Fibroblast of pulmonary artery (primary cell): Measurements from ENCODE around the gene ZNF787.

Experiments used
- DNase-seq: peaks from one replicate; pipeline ENCODE4 v3.0.0-alpha.2; 2010; ENCODE audit warnings: low read depth
- H3K4me3 ChIP-seq: replicated peaks from 2 replicates; pipeline ENCODE4 v1.5.1; 2011; ENCODE audit warnings: low read depth, mild to moderate bottlenecking, control low read depth, low read length, moderate library complexity
- TF ChIP-seq, protein P1 (sequence below): IDR thresholded peaks from 2 replicates; pipeline ENCODE4 v1.5.1; 2011; ENCODE audit warnings: mild to moderate bottlenecking, control low read depth, low read length, inconsistent platforms; ENCODE audit errors: missing control alignments

ZNF787 gene

DNA sequence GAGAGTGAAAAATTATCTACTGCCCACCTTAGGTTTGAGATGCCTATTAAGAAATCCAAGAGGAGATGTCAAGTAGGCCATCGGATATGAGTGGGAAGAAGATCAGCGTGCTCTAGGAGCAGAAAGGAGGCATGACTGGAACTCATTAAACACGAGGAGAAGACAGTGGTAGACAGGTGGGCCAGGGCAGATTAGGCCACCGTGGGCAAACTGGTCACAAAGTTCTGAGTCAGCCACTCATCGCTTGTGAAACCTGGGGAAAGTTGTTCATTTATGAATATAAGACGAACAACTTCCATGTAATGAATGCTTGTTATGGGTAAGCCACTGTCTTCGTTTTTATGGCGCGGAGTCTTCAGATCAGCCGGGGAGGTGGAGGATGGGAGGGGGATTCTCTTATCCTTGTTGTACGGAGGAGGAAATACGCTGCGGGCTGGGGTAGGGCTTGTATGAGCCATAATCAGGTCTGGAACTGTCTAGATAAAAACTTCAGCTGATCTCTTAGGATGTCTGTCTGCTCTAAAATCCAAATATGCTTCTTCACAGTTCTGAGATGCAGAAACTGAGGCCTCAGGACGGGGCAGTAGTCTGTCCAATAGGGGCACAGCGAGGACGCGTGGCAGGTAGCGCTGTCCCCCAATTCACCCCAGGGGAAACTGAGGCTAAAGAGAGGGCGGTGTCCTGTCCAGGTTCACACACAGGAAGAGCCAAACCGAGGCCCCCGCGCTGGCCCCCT, 18.9 kb upstream of the ZNF787 start:
- no peak for DNase-seq
- TF ChIP-seq, protein P1, sequence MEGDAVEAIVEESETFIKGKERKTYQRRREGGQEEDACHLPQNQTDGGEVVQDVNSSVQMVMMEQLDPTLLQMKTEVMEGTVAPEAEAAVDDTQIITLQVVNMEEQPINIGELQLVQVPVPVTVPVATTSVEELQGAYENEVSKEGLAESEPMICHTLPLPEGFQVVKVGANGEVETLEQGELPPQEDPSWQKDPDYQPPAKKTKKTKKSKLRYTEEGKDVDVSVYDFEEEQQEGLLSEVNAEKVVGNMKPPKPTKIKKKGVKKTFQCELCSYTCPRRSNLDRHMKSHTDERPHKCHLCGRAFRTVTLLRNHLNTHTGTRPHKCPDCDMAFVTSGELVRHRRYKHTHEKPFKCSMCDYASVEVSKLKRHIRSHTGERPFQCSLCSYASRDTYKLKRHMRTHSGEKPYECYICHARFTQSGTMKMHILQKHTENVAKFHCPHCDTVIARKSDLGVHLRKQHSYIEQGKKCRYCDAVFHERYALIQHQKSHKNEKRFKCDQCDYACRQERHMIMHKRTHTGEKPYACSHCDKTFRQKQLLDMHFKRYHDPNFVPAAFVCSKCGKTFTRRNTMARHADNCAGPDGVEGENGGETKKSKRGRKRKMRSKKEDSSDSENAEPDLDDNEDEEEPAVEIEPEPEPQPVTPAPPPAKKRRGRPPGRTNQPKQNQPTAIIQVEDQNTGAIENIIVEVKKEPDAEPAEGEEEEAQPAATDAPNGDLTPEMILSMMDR = no peak

DNA sequence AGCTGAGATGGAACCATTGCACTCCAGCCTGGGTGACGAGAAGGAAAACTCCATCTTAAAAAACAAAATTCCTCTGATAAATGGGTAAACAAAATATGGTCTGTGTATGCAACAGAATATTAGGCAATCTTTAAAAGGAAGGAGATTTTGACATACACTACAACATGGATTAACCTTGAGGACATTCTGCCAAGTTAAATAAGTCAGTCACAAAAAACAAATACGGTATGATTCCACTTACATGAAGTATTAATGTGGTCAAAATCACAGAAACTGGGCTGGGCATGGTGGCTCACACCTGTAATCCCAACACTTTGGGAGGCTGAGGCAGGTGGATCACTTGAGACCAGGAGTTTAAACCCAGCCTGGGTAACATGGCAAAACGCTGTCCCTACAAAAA, 17.0 kb upstream of the ZNF787 start:
- TF ChIP-seq, protein P1 = no peak
- no peak overlapping the region for H3K4me3 ChIP-seq
- DNase-seq = peak; percentile 42

More for the DNA sequence above, 18.9 kb upstream of the ZNF787 start:
- peak overlapping the region; percentile 66 for H3K4me3 ChIP-seq

DNA sequence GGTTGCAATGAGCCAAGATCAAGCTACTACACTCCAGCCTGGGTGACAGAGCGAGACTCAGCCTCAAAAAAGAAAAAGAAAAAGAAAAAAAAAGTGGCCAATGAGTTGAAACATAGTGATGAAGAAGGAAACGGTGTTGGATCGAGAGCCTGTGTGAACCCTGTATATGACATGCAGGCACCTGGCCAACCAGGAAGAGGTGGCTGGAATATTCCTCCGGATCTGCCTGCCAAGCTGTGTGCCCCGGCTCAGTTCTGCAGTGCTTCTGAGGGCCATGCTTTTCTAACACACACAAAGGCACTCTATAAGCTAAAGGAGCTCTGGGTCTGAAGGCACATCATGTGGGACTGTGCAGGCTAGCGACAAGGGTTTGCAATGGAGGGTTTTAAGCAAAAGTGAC, 16.3 kb upstream of the ZNF787 start:
- DNase-seq = no peak
- no peak overlapping the region for H3K4me3 ChIP-seq
- TF ChIP-seq, protein P1 = no peak

DNA sequence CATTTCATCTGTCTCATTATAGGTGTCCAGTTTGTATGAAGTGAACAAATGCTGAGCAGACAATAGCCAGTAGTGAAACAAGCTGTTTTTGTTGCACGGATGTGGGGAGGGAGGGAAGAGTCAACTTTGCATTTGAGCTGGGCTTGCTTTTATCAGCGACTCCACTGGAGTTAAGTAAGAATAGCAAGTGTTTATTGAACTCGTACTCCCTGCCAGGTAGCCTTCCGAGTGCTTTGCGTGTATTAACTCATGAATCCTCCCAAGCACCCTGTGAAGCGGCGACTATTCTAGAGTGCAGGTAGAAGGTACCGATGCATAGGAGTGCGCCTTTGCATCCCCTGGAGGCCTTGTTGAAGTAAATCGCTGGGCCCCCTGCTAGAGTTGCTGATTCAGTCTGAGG, 15.3 kb upstream of the ZNF787 start:
- no peak overlapping the region for H3K4me3 ChIP-seq
- TF ChIP-seq, protein P1 = no peak
- no peak for DNase-seq

DNA sequence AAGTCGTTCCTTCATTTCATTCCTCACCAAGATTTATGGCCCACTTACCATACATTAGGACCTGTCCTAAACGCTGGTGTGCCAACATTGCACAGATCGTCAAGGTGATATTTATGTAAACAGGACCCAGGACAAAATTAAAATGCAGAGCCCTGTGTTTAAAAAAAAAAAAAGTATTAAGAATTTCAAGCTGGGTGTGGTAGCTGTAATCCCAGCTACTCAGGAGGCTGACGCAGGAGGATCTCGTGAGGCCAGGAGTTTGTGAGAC, 13.5 kb upstream of the ZNF787 start:
- TF ChIP-seq, protein P1 = no peak
- DNase-seq = no peak

DNA sequence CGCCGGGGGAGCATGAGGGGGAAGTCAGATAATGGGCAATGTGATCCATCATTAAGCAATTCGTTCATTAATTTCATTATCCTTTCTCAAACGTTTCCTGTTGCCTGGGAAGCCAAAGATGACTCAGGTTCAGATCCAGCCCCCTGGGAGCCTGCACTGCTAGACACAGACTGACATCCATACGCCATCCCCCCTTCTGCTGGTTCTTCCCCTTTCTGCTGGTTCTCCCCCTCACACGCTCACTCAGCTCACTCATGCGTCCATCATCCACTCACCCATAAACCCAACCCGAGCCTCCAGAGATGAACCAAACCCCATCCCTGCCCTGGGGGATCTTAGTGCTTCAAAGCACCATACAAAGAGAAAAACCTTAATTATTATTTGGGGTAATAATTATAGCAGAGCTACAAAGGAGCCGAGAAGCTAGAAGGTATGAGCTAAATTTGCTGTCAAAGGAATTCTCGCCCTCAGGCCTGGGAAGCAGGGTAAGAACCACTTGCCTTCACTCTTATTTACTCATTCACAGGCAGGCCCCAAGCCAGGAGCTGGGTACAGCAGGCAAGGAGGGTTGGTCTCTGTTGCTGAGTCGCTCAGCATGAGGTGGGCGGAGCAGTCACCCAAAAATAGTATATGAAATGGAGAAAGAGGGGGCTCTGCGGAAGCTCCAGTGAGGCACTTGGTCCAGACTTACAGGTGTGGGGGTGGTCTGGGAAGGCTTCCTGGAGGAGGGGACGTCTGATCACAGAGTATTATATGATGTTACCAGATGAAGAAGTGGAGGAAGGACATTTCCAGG, 13.0 kb upstream of the ZNF787 start:
- DNase-seq = no peak
- no peak overlapping the region for H3K4me3 ChIP-seq
- TF ChIP-seq, protein P1 = no peak

More for the DNA sequence above, 13.5 kb upstream of the ZNF787 start:
- no peak overlapping the region for H3K4me3 ChIP-seq
